Spleen (tissue), 11 donors: ENCODE measurements around the gene ATP2B3. TPM values are rescaled to one million over a fixed set of nuclear protein-coding genes. Genes with fewer than 3 reads are reported as not detected.
A peak's percentile ranks its signal among the peaks of the same experiment; 100 is the strongest.

Experiments used
- DNase-seq: peaks from one replicate; pipeline ENCODE4 v3.0.0-alpha.2; 2020
- H3K27ac ChIP-seq, 8 donors: fragments of 200-600 bp; sonication (generic) in 7 of 8; 1 replicate in 4 of 8; 2 replicates in 4 of 8; pipeline versions ENCODE4 v1.5.0 to v1.8.0; 2016 to 2021; ENCODE audit warnings: inconsistent platforms in 4 of 8, mild to moderate bottlenecking in 4 of 8, moderate library complexity in 1 of 8
- H3K27me3 ChIP-seq, 7 donors: fragments of 200-600 bp; sonication (generic) in 6 of 7; replicated peaks in 1 of 7; 1 replicate in 4 of 7; 2 replicates in 3 of 7; pipeline versions ENCODE4 v1.5.0 to v1.8.0; 2016 to 2021; ENCODE audit warnings: inconsistent platforms in 3 of 7, mild to moderate bottlenecking in 1 of 7
- H3K36me3 ChIP-seq, 6 donors: fragments of 200-600 bp; sonication (generic) in 5 of 6; 1 replicate in 4 of 6; 2 replicates in 2 of 6; pipeline versions ENCODE4 v1.5.0 to v1.8.0; 2016 to 2021; ENCODE audit warnings: inconsistent platforms in 2 of 6
- H3K4me1 ChIP-seq, 6 donors: fragments of 200-600 bp; sonication (generic) in 5 of 6; 1 replicate in 3 of 6; 2 replicates in 3 of 6; pipeline versions ENCODE4 v1.5.0 to v1.8.0; 2016 to 2021; ENCODE audit warnings: inconsistent platforms in 3 of 6
- H3K4me3 ChIP-seq, 8 donors: fragments of 200-600 bp; sonication (generic) in 7 of 8; 1 replicate in 4 of 8; 2 replicates in 4 of 8; pipeline versions ENCODE4 v1.5.0 to v1.8.0; 2016 to 2021; ENCODE audit warnings: inconsistent platforms in 4 of 8, mild to moderate bottlenecking in 4 of 8, moderate library complexity in 2 of 8
- H3K9me3 ChIP-seq, 8 donors: fragments of 200-600 bp; sonication (generic) in 7 of 8; 1 replicate in 4 of 8; 2 replicates in 4 of 8; pipeline versions ENCODE4 v1.5.0 to v1.8.0; 2016 to 2021; ENCODE audit warnings: inconsistent platforms in 4 of 8
- CTCF ChIP-seq, 11 experiments: fragments of 200-600 bp in 7 of 11; fragments of 450-650 bp in 4 of 11; sonication (generic) in 4 of 11; IDR thresholded peaks in 8 of 11; conservative IDR thresholded peaks in 3 of 11; 1 replicate in 7 of 11; 2 replicates in 4 of 11; pipeline versions ENCODE4 v1.4.0 to v1.8.0; 2016 to 2021; ENCODE audit warnings: antibody characterized with exemption in 11 of 11, inconsistent platforms in 4 of 11, mild to moderate bottlenecking in 1 of 11
- POLR2A ChIP-seq, 3 donors: fragments of 450-650 bp; IDR thresholded peaks; one replicate each; pipeline ENCODE4 v1.5.1; 2017; ENCODE audit warnings: antibody characterized with exemption in 3 of 3, mild to moderate bottlenecking in 1 of 3
- POLR2AphosphoS5 ChIP-seq, 3 donors: sonication (generic); formaldehyde crosslinking; IDR thresholded peaks; one replicate each; pipeline ENCODE4 v1.5.1; 2017; ENCODE audit warnings: antibody characterized with exemption in 3 of 3
- WGBS, 5 donors: extraction: QIAGEN DNeasy Blood & Tissue Kit in 3 of 5; methylation state at CpG; one replicate each; pipeline versions ENCODE4 v1.1.5 to v1.1.7; 2013 to 2018; 5-methylcytosine and 5-hydroxymethylcytosine counted together
- intact Hi-C: fragments of 100-400 bp; cut with DNase I; formaldehyde crosslinking; loops from one replicate; pipeline ENCODE4 v1.15.0; 2023; ENCODE audit warnings: low total_unique reads
- polyA plus RNA-seq, 3 donors: library from polyadenylated mRNA; stranded (reverse); fragments of 200-250 nt; gene quantifications; one replicate each; pipeline ENCODE4 v1.2.1, GENCODE V29; 2013
- total RNA-seq, 7 donors: library from RNA; depleted of rRNA in 3 of 7; stranded (reverse); fragments of >200 nt in 3 of 7; fragmentation: NEBNext Ultra II Directional in 4 of 7; extraction: Animal tissue kit (Norgen Biotek cat#: 25700) in 4 of 7; gene quantifications; one replicate each; pipeline versions ENCODE4 v1.1.0 to v1.2.1, GENCODE V29; 2016 to 2021
- donor health status: healthy with polysubstance abuse.
- donor health status: DM: no; HTN: no; CAD: no; lungs with moderate emphysema.
- donor health status: DM: no; HTN: no; CAD: no.
- donor health status: Bipolar disorder and iron deficiency.
- donor health status: healthy.
- donor health status: DM: no; HTN: no; CAD: no.
- donor health status: DM: yes; HTN: yes; CAD: no.

The ATP2B3 gene
- total and polyA plus RNA-seq, 10 donors: 0.07 to 0.13 TPM; not detected in 8

- no peak for DNase-seq
- Histone ChIP-seq H3K9me3 (no peaks in the 10 kb centered on the region), H3K27me3 (no peaks in the 10 kb centered on the region), H3K4me1 (peaks cover 0 to 35% (median 9%) of the 10 kb centered on the region in 6 donors), H3K27ac (peak overlapping the region in 5 of 8 donors; percentile 39 to 64 (median 60)), H3K4me3 (no peak overlapping the region), H3K36me3 (no peaks in the 10 kb centered on the region)
- WGBS, 5 donors: 61 to 85% (median 68%) methylated on average over 4 to 11 of the region's 11 CpGs
- no peak for TF ChIP-seq CTCF (IDR thresholded peaks at IDR 0.05 in 8 of 11, conservative IDR thresholded peaks at IDR 0.05 in 3 of 11)
- peak; percentile 22 to 76 (median 33) for TF ChIP-seq POLR2AphosphoS5 (IDR thresholded peaks at IDR 0.05)
- no peak for TF ChIP-seq POLR2A (IDR thresholded peaks at IDR 0.05)
- intact Hi-C loops: no loop called here
Observed at GRCh38 chrX:153487590-153488071, 29.8 kb upstream of the ATP2B3 start.

GRCh38 chrX:153488231-153488914 is 29.1 kb upstream of the ATP2B3 start:
- intact Hi-C loops: no loop called here
- no peaks in the 10 kb centered on the region for H3K27me3 ChIP-seq
- H3K4me1 ChIP-seq: peaks cover 0 to 36% (median 9%) of the 10 kb centered on the region in 6 donors
- H3K36me3 ChIP-seq: no peaks in the 10 kb centered on the region
- 37 to 69% (median 60%) methylated on average over 11 to 27 of the region's 27 CpGs for WGBS, 5 donors
- H3K27ac ChIP-seq: peak overlapping the region in 5 of 8 donors; percentile 39 to 64 (median 60)
- TF ChIP-seq POLR2A (IDR thresholded peaks at IDR 0.05) (no peak), CTCF (IDR thresholded peaks at IDR 0.05 in 8 of 11, conservative IDR thresholded peaks at IDR 0.05 in 3 of 11) (no peak), POLR2AphosphoS5 (IDR thresholded peaks at IDR 0.05) (peak in 2 of 3 donors; percentile 30 to 67)
- H3K4me3 ChIP-seq: no peak overlapping the region
- H3K9me3 ChIP-seq: no peaks in the 10 kb centered on the region
- no peak for DNase-seq

- H3K27me3 ChIP-seq: peaks cover 0 to 9% (median 0%) of the 10 kb centered on the region in 7 donors
- no peak overlapping the region for H3K4me3 ChIP-seq
- peaks cover 0 to 36% (median 9%) of the 10 kb centered on the region in 6 donors for H3K4me1 ChIP-seq
- DNase-seq: no peak
- no peaks in the 10 kb centered on the region for H3K36me3 ChIP-seq
- intact Hi-C loops: no loop called here
- 84 to 89% (median 85%) methylated on average over 5 to 20 of the region's 20 CpGs for WGBS, 5 donors
- TF ChIP-seq POLR2A (IDR thresholded peaks at IDR 0.05) (no peak), CTCF (IDR thresholded peaks at IDR 0.05 in 8 of 11, conservative IDR thresholded peaks at IDR 0.05 in 3 of 11) (no peak), POLR2AphosphoS5 (IDR thresholded peaks at IDR 0.05) (no peak)
- peak overlapping the region in 3 of 8 donors; percentile 8 to 64 (median 30) for H3K27ac ChIP-seq
- H3K9me3 ChIP-seq: no peaks in the 10 kb centered on the region
Observed at GRCh38 chrX:153490217-153490930, 27.1 kb upstream of the ATP2B3 start.
